Fibroblast of lung (primary cell): ENCODE data around the gene DNER. TPM values are rescaled to one million over a fixed set of nuclear protein-coding genes. Genes with fewer than 3 reads are reported as not detected.

Source experiments
- DNase-seq, 2 donors: peaks; one replicate each; pipeline versions ENCODE4 v3.0.0 to v3.0.0-alpha.2; 2010; ENCODE audit warnings: low read depth in 2 of 2
- H2AFZ ChIP-seq: 2 replicates; pipeline ENCODE4 v1.5.1; 2012; ENCODE audit warnings: low read length, control low read depth, inconsistent platforms
- H3K27ac ChIP-seq: 2 replicates; pipeline ENCODE4 v1.5.1; 2011; ENCODE audit warnings: low read length, control low read depth; ENCODE audit not compliant: insufficient read depth
- H3K27me3 ChIP-seq: 2 replicates; pipeline ENCODE4 v1.5.1; 2011; ENCODE audit warnings: mild to moderate bottlenecking, low read length; ENCODE audit not compliant: control insufficient read depth, insufficient read depth
- H3K36me3 ChIP-seq: 2 replicates; pipeline ENCODE4 v1.5.1; 2011; ENCODE audit warnings: low read length; ENCODE audit not compliant: control insufficient read depth, insufficient read depth
- H3K4me1 ChIP-seq: 2 replicates; pipeline ENCODE4 v1.5.1; 2011; ENCODE audit warnings: low read length; ENCODE audit not compliant: control insufficient read depth, insufficient read depth; ENCODE audit errors: extremely low read depth
- H3K4me2 ChIP-seq: 2 replicates; pipeline ENCODE4 v1.5.1; 2011; ENCODE audit warnings: low read length, control low read depth; ENCODE audit not compliant: insufficient read depth; ENCODE audit errors: extremely low read depth
- H3K4me3 ChIP-seq, 4 experiments: fragments of 200-600 bp in 1 of 4; sonication (generic) in 1 of 4; replicated peaks in 1 of 4; 2 replicates each; pipeline ENCODE4 v1.5.1; 2011 to 2016; ENCODE audit warnings: low read length in 4 of 4, low read depth in 3 of 4, mild to moderate bottlenecking in 3 of 4, control low read depth in 2 of 4, inconsistent platforms in 1 of 4, mixed read lengths in 1 of 4; ENCODE audit not compliant: insufficient read depth in 1 of 4; ENCODE audit errors: control extremely low read depth in 1 of 4
- H3K79me2 ChIP-seq: 2 replicates; pipeline ENCODE4 v1.5.1; 2012; ENCODE audit warnings: mild to moderate bottlenecking, low read length, inconsistent platforms; ENCODE audit not compliant: control insufficient read depth, insufficient read depth
- H3K9ac ChIP-seq: 2 replicates; pipeline ENCODE4 v1.5.1; 2011; ENCODE audit warnings: mild to moderate bottlenecking, low read length, control low read depth; ENCODE audit not compliant: insufficient read depth
- H3K9me3 ChIP-seq: 2 replicates; pipeline ENCODE4 v1.5.1; 2012; ENCODE audit warnings: low read depth, low read length; ENCODE audit not compliant: control insufficient read depth, insufficient read depth
- H4K20me1 ChIP-seq: 2 replicates; pipeline ENCODE4 v1.5.1; 2011; ENCODE audit warnings: low read length; ENCODE audit not compliant: control insufficient read depth, insufficient read depth; ENCODE audit errors: extremely low read depth
- CTCF ChIP-seq, 2 donors: IDR thresholded peaks in 1 of 2; conservative IDR thresholded peaks in 1 of 2; 1 replicate in 1 of 2; 2 replicates in 1 of 2; pipeline ENCODE4 v1.5.1; 2011 to 2012; ENCODE audit warnings: low read length in 2 of 2, control low read depth in 1 of 2, inconsistent platforms in 1 of 2, low read depth in 1 of 2, mild to moderate bottlenecking in 1 of 2
- EZH2 ChIP-seq: IDR thresholded peaks from 2 replicates; pipeline ENCODE4 v1.5.1; 2012; ENCODE audit warnings: low read length, control low read depth, mild to moderate bottlenecking; ENCODE audit errors: missing control alignments
- polyA plus RNA-seq, 2 donors: library from polyadenylated mRNA; depleted of rRNA in 1 of 2; stranded (reverse) in 1 of 2; unstranded in 1 of 2; fragments of >200 nt; gene quantifications; 2 replicates each; pipeline ENCODE4 v1.2.1, GENCODE V29; 2011 to 2012; ENCODE audit warnings: missing spikeins in 1 of 2
- total RNA-seq: library from RNA; depleted of rRNA; stranded (reverse); fragments of >200 nt; gene quantifications from 2 replicates; pipeline ENCODE4 v1.2.1, GENCODE V29; 2014

Gene DNER
- total and polyA plus RNA-seq, 2 donors (not counting 1 experiment from before 2014, with no cell fraction given), result 0.33 to 0.43 TPM

DNA sequence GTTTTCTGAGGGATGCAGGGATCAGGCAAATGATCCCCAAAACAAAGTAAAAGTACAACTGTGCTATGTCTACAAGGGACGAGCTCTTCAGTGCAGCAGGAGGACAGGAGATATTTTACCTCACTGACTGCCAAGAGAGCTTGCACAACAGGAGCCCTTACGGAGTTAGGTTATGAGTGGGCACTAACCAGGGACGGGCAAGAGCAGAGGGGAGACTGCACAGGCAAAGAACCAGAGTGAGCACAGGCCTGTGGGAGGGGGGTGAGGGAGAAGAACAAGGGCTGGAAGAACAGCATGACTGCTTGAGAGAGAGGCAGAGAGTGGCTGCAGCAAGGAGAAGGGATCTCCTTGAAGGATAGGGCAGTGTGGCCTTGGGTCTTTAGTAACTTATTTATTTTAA is 342.1 kb downstream of the DNER start:
- no peaks in the 10 kb centered on the region for H3K27me3 ChIP-seq
- no peak for DNase-seq
- no peak overlapping the region for H3K27ac ChIP-seq
- TF ChIP-seq CTCF (conservative IDR thresholded peaks at IDR 0.05 in 1 of 2, IDR thresholded peaks at IDR 0.05 in 1 of 2; ENCODE audit: low read depth in 1 of 2, low read length in 2 of 2), result no peak
- no peak for TF ChIP-seq EZH2
- no peaks in the 10 kb centered on the region for H3K36me3 ChIP-seq
- H2AFZ ChIP-seq, result no peak overlapping the region
- H3K4me2 ChIP-seq, result no peak overlapping the region
- no peak overlapping the region for H3K4me3 ChIP-seq
- no peaks in the 10 kb centered on the region for H3K9me3 ChIP-seq
- H3K4me1 ChIP-seq, result no peaks in the 10 kb centered on the region
- H4K20me1 ChIP-seq, result peaks cover 2% of the 10 kb centered on the region
- no peak overlapping the region for H3K9ac ChIP-seq
- no peaks in the 10 kb centered on the region for H3K79me2 ChIP-seq

DNA sequence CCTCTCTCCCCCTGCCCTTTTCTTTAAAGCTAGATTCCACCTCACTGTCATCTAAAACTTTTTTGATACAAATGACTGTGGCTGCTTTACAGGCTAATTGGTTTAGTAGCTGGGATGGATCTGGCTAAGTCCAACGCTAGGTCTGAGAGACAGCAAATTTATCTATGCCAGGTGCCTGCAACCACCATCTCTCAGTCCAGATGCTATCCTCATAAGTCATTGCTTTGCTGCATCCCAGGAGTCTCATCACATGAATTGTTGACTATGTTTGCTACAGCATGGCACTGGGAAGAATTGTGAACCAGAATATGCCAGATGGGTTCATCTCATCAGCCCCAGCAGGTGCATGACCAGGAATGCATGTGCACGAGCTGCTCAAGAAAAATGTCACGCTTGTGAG is 343.3 kb downstream of the DNER start:
- Histone ChIP-seq H4K20me1 (peaks cover 2% of the 10 kb centered on the region), H3K27ac (no peak overlapping the region), H3K36me3 (no peaks in the 10 kb centered on the region), H3K4me3 (no peak overlapping the region), H3K9ac (no peak overlapping the region), H3K79me2 (no peaks in the 10 kb centered on the region), H3K27me3 (no peaks in the 10 kb centered on the region), H3K9me3 (no peaks in the 10 kb centered on the region), H3K4me1 (no peaks in the 10 kb centered on the region), H2AFZ (no peak overlapping the region), H3K4me2 (no peak overlapping the region)
- DNase-seq, result no peak
- TF ChIP-seq CTCF (conservative IDR thresholded peaks at IDR 0.05 in 1 of 2, IDR thresholded peaks at IDR 0.05 in 1 of 2; ENCODE audit: low read depth in 1 of 2, low read length in 2 of 2) (no peak), EZH2 (no peak)

GRCh38 chr2:229370509-229370908 is 343.8 kb downstream of the DNER start:
- Histone ChIP-seq H3K9me3 (no peaks in the 10 kb centered on the region), H3K4me1 (no peaks in the 10 kb centered on the region)
- peak; percentile 42 to 62 for DNase-seq

More at GRCh38 chr2:229370509-229370908, 343.8 kb downstream of the DNER start:
- Histone ChIP-seq H2AFZ (no peak overlapping the region), H3K79me2 (no peaks in the 10 kb centered on the region), H3K36me3 (no peaks in the 10 kb centered on the region), H3K4me2 (no peak overlapping the region), H3K27ac (no peak overlapping the region), H3K4me3 (no peak overlapping the region), H4K20me1 (peaks cover 2% of the 10 kb centered on the region), H3K27me3 (no peaks in the 10 kb centered on the region), H3K9ac (no peak overlapping the region)
- TF ChIP-seq CTCF (conservative IDR thresholded peaks at IDR 0.05 in 1 of 2, IDR thresholded peaks at IDR 0.05 in 1 of 2; ENCODE audit: low read depth in 1 of 2, low read length in 2 of 2), result no peak
- no peak for TF ChIP-seq EZH2
